Gastroesophageal sphincter (tissue), 3 donors: ENCODE measurements around the gene POU2AF1.

Source experiments
- EP300 ChIP-seq: sonication (generic); formaldehyde crosslinking; IDR thresholded peaks from one replicate; pipeline ENCODE4 v1.6.1; 2017; ENCODE audit warnings: antibody characterized with exemption, mild to moderate bottlenecking
- POLR2A ChIP-seq, 2 donors: fragments of 450-650 bp; IDR thresholded peaks; one replicate each; pipeline ENCODE4 v1.6.1; 2017; ENCODE audit warnings: antibody characterized with exemption in 2 of 2, mild to moderate bottlenecking in 2 of 2, moderate library complexity in 1 of 2
- TF ChIP-seq, protein P1 (sequence below), 4 experiments: fragments of 200-600 bp in 2 of 4; fragments of 450-650 bp in 2 of 4; sonication (generic) in 1 of 4; IDR thresholded peaks; one replicate each; pipeline ENCODE4 v1.5.1; 2017 to 2019; ENCODE audit warnings: antibody characterized with exemption in 4 of 4, mild to moderate bottlenecking in 2 of 4, moderate library complexity in 2 of 4

DNA sequence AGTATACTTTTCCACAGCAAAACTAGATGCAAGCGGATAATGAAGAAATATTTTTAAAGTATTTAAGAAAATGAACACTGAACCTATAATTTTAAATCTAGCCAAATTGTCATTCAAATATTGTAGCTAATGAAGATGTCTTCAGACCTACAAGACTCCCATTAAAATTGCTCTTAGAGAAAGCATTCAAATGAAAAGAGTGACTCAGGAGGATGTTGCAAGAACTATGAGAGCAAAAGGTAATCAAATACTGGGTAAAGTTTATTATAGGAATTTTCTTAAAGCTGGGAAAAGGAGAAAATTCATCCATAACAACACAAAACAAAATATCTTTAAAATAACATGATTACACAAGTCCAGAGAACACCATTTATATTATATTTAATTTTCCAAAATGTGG is 5.4 kb upstream of the POU2AF1 start:
- TF ChIP-seq, protein P1, sequence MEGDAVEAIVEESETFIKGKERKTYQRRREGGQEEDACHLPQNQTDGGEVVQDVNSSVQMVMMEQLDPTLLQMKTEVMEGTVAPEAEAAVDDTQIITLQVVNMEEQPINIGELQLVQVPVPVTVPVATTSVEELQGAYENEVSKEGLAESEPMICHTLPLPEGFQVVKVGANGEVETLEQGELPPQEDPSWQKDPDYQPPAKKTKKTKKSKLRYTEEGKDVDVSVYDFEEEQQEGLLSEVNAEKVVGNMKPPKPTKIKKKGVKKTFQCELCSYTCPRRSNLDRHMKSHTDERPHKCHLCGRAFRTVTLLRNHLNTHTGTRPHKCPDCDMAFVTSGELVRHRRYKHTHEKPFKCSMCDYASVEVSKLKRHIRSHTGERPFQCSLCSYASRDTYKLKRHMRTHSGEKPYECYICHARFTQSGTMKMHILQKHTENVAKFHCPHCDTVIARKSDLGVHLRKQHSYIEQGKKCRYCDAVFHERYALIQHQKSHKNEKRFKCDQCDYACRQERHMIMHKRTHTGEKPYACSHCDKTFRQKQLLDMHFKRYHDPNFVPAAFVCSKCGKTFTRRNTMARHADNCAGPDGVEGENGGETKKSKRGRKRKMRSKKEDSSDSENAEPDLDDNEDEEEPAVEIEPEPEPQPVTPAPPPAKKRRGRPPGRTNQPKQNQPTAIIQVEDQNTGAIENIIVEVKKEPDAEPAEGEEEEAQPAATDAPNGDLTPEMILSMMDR (IDR thresholded peaks at IDR 0.05) = no peak
- TF ChIP-seq EP300 (no peak), POLR2A (IDR thresholded peaks at IDR 0.05) (no peak)
